Activated CD8-positive, alpha-beta T cell treated with anti-CD3 and anti-CD28 coated beads for 36 hours (primary cell): ENCODE results near the gene DNMBP. TPM values are rescaled to one million over a fixed set of nuclear protein-coding genes. Genes with fewer than 3 reads are reported as not detected.

Source experiments
- ATAC-seq: fragments of 200-7000 bp; cut with Tn5 transposase; one replicate; pipeline ENCODE4 v1.10.0; 2021; ENCODE audit warnings: mild to moderate bottlenecking, moderate library complexity
- CTCF ChIA-PET: fragments of 350-600 bp; sonication (Branson Sonifier 250); formaldehyde crosslinking; loops from one replicate; lab custom pipeline; 2021; ENCODE audit warnings: antibody characterized with exemption; lab: Charles Lee
- POLR2A ChIA-PET: fragments of 350-600 bp; sonication (Branson Sonifier 250); formaldehyde crosslinking; loops from one replicate; lab custom pipeline; 2021; ENCODE audit warnings: antibody characterized with exemption; lab: Charles Lee
- DNase-seq: peaks from one replicate; pipeline ENCODE4 v3.0.0-alpha.2; 2020
- H3K27ac Mint-ChIP-seq: one replicate; pipeline ENCODE4 v1.8.0; 2021; ENCODE audit warnings: mild to moderate bottlenecking, mixed read lengths
- H3K27me3 Mint-ChIP-seq: one replicate; pipeline ENCODE4 v1.8.0; 2021; ENCODE audit warnings: mixed read lengths
- H3K36me3 Mint-ChIP-seq: one replicate; pipeline ENCODE4 v1.8.0; 2021; ENCODE audit warnings: low read depth, mixed read lengths
- H3K4me1 Mint-ChIP-seq: one replicate; pipeline ENCODE4 v1.8.0; 2021; ENCODE audit warnings: low read depth, mixed read lengths
- H3K4me3 Mint-ChIP-seq: one replicate; pipeline ENCODE4 v1.8.0; 2021; ENCODE audit warnings: mild to moderate bottlenecking, moderate library complexity, mixed read lengths
- H3K9me3 Mint-ChIP-seq: one replicate; pipeline ENCODE4 v1.8.0; 2021; ENCODE audit warnings: mixed read lengths
- intact Hi-C: fragments of 100-400 bp; cut with micrococcal nuclease; formaldehyde crosslinking; loops from one replicate; pipeline ENCODE4 v1.10.0; 2022
- total RNA-seq, 2 experiments: library from RNA; stranded (reverse); gene quantifications; one replicate each; pipeline ENCODE4 v1.2.3, GENCODE V29; 2021
- TF ChIP-seq, protein P1 (sequence below): fragments of 200-600 bp; IDR thresholded peaks from one replicate; pipeline ENCODE4 v1.8.0; 2022; ENCODE audit warnings: antibody characterized with exemption, mild to moderate bottlenecking

The DNMBP gene
- total RNA-seq, 2 experiments from 2014 or later: 2.6 to 2.9 TPM

DNA sequence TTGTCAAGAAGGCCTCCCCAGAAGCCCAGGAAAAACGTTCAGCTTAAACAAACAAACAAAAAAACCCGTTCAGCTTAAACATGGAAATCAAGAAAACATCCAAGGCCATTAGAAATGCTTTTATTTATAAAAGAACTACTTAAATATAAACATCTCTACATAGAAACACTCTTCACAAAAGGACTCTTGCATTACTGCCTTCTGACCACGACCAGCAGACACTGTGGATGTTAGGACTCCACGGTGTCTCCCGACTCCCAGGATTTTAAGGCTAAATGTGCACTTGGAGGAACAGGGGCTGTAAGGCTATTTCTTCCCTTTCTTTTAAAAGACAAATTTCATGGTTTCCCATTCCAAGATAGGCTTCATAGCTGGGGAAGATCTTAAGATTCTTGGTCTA is 134.3 kb downstream of the DNMBP start:
- Mint-ChIP-seq H3K9me3 (no peaks in the 10 kb centered on the region), H3K36me3 (peaks cover 32% of the 10 kb centered on the region), H3K4me3 (no peak overlapping the region), H3K27ac (no peak overlapping the region), H3K4me1 (peaks cover 3% of the 10 kb centered on the region), H3K27me3 (peaks cover 32% of the 10 kb centered on the region)
- POLR2A ChIA-PET: no interaction called here
- no peak for ATAC-seq
- intact Hi-C loops: no loop called here
- TF ChIP-seq, protein P1, sequence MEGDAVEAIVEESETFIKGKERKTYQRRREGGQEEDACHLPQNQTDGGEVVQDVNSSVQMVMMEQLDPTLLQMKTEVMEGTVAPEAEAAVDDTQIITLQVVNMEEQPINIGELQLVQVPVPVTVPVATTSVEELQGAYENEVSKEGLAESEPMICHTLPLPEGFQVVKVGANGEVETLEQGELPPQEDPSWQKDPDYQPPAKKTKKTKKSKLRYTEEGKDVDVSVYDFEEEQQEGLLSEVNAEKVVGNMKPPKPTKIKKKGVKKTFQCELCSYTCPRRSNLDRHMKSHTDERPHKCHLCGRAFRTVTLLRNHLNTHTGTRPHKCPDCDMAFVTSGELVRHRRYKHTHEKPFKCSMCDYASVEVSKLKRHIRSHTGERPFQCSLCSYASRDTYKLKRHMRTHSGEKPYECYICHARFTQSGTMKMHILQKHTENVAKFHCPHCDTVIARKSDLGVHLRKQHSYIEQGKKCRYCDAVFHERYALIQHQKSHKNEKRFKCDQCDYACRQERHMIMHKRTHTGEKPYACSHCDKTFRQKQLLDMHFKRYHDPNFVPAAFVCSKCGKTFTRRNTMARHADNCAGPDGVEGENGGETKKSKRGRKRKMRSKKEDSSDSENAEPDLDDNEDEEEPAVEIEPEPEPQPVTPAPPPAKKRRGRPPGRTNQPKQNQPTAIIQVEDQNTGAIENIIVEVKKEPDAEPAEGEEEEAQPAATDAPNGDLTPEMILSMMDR: no peak
- no peak for DNase-seq
- CTCF ChIA-PET: interaction anchor here (1.6 kb wide), 1 partner anchor 170 kb away, joined by 4 read pairs; no protein-coding TSS in a partner anchor

DNA sequence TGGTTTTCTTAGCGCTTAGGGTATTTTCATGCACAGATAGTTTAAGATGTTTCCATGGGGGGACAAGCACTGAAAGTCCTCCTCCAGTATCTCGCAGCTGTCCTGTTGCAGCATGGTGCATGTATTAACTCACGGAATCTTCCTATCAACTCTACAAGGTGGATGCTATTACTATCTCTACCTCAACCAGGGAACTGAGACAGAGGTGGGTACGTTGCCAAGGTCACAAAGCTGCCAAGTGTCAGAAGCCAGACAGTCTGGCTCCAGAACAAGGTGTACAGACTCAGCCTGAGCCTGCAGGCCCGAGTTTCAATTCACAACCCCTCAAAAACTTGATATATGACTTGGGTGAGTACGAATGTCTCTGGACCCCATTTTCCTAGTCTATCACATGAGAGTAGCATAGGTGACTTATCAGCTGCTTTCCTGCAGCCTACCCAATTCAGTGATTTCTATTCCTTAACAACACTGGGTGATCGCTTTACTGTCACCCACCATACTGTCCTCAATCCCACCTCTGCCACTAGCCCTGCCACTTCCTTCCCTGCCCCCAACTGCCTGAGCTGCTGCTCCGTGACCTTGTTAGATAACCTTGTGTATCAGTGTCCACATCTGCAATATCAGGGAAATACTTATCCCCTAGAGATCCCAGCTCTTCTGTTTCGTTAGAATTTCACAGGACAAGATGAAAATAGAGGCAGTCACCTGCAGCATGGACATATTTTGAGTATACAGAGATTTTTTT is 135.2 kb downstream of the DNMBP start:
- POLR2A ChIA-PET: interaction anchor here (0.6 kb wide), 1 partner anchor 103 kb away, joined by 3 read pairs; no protein-coding TSS in a partner anchor
- TF ChIP-seq, protein P1: no peak
- ATAC-seq (no peak), DNase-seq (no peak)
- Mint-ChIP-seq H3K27ac (no peak overlapping the region), H3K36me3 (peaks cover 26% of the 10 kb centered on the region), H3K9me3 (no peaks in the 10 kb centered on the region), H3K27me3 (peaks cover 36% of the 10 kb centered on the region), H3K4me1 (peaks cover 13% of the 10 kb centered on the region), H3K4me3 (no peak overlapping the region)
- CTCF ChIA-PET: no interaction called here
- intact Hi-C loops: no loop called here

DNA sequence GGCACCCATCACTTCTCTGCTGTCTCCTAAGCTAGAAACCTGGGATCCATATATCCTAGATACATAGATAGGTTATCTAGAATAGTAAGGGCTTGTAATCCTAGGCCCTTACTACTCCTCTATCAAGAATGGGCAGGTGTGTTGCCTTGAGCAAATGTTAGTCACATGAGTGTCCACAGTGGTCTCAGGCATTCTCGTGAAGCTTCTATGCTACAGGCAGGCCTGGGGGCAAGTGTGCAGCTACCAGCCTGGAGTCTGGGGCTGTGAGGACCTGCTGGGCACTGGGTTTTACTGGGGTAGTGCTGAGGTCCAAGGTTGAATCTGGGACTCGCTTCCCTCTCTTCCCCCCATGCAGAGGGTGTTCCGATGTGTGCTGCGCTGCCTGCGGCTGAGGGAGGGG is 135.9 kb downstream of the DNMBP start:
- H3K27ac Mint-ChIP-seq: no peak overlapping the region
- intact Hi-C loops: no loop called here

DNA sequence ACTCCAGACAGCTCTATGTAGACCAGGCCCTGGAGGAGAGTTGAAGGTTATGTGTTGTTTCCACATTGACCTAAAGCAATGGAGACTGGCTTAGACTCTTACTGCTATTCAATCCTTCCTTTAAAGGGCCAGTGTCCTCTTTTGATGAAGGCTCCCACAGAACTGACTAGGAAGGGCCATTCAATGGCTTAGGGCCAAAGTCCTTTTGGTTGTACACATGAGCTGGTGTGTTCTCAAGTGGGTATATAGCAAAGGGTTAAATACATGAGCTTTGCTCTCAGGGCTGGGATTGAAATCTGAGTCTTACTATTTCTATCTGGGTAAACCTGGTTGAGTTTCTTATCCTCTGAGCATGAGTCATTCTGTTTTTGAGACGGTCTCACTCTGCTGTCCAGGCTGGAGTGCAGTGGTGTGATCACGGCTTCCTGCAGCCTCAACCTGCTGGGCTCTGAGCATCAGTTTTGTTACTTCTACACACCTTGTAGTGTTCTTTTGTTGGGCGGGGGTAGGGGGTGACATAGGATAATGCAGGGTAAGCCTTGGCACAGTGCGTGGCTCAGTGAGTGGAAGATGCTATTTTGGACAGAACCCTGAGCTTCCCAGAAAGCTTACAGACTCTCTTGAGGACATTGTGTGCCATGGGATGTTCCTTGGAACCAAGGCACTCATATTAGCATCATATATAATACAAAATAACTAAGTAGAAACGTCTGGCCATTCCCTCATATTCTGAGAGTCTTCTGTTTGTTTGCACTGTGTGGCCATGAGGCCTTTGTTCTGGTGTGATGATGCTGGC is 137.2 kb downstream of the DNMBP start:
- TF ChIP-seq, protein P1: no peak
- POLR2A ChIA-PET: interaction anchor here (0.6 kb wide), 1 partner anchor 332 kb away, joined by 3 read pairs; no protein-coding TSS in a partner anchor
- CTCF ChIA-PET: interaction anchor here (0.6 to 1.9 kb wide), 3 partner anchors 26 to 380 kb away, joined by 3 to 5 read pairs (median 4); no protein-coding TSS in a partner anchor
- Mint-ChIP-seq H3K36me3 (peaks cover 18% of the 10 kb centered on the region), H3K4me3 (no peak overlapping the region), H3K4me1 (peaks cover 14% of the 10 kb centered on the region), H3K27me3 (peaks cover 52% of the 10 kb centered on the region), H3K9me3 (peaks cover 5% of the 10 kb centered on the region), H3K27ac (no peak overlapping the region)
- ATAC-seq: no peak
- no peak for DNase-seq
- intact Hi-C loops: no loop called here

More for the DNA sequence above, 135.9 kb downstream of the DNMBP start:
- CTCF ChIA-PET: interaction anchor here (1.2 to 1.9 kb wide), 2 partner anchors 28 to 172 kb away, joined by 4 to 5 read pairs; no protein-coding TSS in a partner anchor
- Mint-ChIP-seq H3K9me3 (no peaks in the 10 kb centered on the region), H3K4me3 (no peak overlapping the region), H3K4me1 (peaks cover 14% of the 10 kb centered on the region), H3K27me3 (peaks cover 43% of the 10 kb centered on the region), H3K36me3 (peaks cover 22% of the 10 kb centered on the region)
- ATAC-seq: no peak
- TF ChIP-seq, protein P1: no peak
- POLR2A ChIA-PET: no interaction called here
- no peak for DNase-seq
